K562 (cell line): ENCODE data around the gene NINL. TPM values are rescaled to one million over a fixed set of nuclear protein-coding genes. Genes with fewer than 3 reads are reported as not detected.

ENCODE experiments used
- E4F1 ChIP-seq: fragments of 250-450 bp; sonication (Bioruptor Pico); IDR thresholded peaks from 2 replicates; pipeline ENCODE4 v1.5.0; 2021; ENCODE audit warnings: mild to moderate bottlenecking, borderline replicate concordance
- MED1 ChIP-seq: sonication (generic); formaldehyde crosslinking; IDR thresholded peaks from 2 replicates; pipeline ENCODE4 v1.8.1; 2023; ENCODE audit warnings: missing genetic modification reagents, borderline replicate concordance
- MXD1 ChIP-seq: fragments of 250-450 bp; sonication (Bioruptor Pico); IDR thresholded peaks from 2 replicates; pipeline ENCODE4 v1.8.0; 2021; ENCODE audit warnings: borderline replicate concordance, mild to moderate bottlenecking, moderate library complexity; ENCODE audit not compliant: poor library complexity, severe bottlenecking
- NCOR1 ChIP-seq: fragments of 450-650 bp; IDR thresholded peaks from 2 replicates; pipeline ENCODE4 v1.6.1; 2016; ENCODE audit warnings: mild to moderate bottlenecking, moderate library complexity
- POLR2A ChIP-seq: fragments of 450-650 bp; conservative IDR thresholded peaks from 2 replicates; pipeline ENCODE4 v1.6.1; 2016
- RBM17 ChIP-seq: fragments of 200-400 bp; formaldehyde crosslinking; IDR thresholded peaks from 2 replicates; pipeline ENCODE4 v1.6.1; 2017; ENCODE audit warnings: low read depth, mild to moderate bottlenecking, low read length, borderline replicate concordance
- RNF219 ChIP-seq: fragments of 250-450 bp; sonication (Bioruptor Pico); IDR thresholded peaks from 2 replicates; pipeline ENCODE4 v1.5.0; 2022; ENCODE audit warnings: mild to moderate bottlenecking
- TCF7L2 ChIP-seq: fragments of 150-350 bp; IDR thresholded peaks from 2 replicates; pipeline ENCODE4 v1.6.1; 2016; ENCODE audit warnings: low read depth, mild to moderate bottlenecking, low read length, moderate library complexity
- TSC22D4 ChIP-seq: fragments of 450-650 bp; IDR thresholded peaks from 2 replicates; pipeline ENCODE4 v1.6.1; 2016; ENCODE audit warnings: missing genetic modification characterization, missing biosample characterization, control low read depth
- XRCC4 ChIP-seq: IDR thresholded peaks from one replicate; pipeline ENCODE4 v1.6.1; 2011; ENCODE audit not compliant: insufficient read depth, insufficient read length; ENCODE audit errors: extremely low read depth
- ZBTB1 ChIP-seq: sonication (generic); formaldehyde crosslinking; IDR thresholded peaks from 2 replicates; pipeline ENCODE4 v1.8.1; 2023; ENCODE audit warnings: missing genetic modification reagents, low read depth, mild to moderate bottlenecking, borderline replicate concordance
- ZBTB17 ChIP-seq: fragments of 450-650 bp; formaldehyde crosslinking; IDR thresholded peaks from 2 replicates; pipeline ENCODE4 v1.4.0; 2020; ENCODE audit warnings: mild to moderate bottlenecking
- polyA plus RNA-seq, 8 experiments: library from polyadenylated mRNA; depleted of rRNA in 4 of 8; stranded (reverse) in 5 of 8; unstranded in 3 of 8; fragments of >200 nt; fragmentation: Nextera tagmentation in 2 of 8; fragmentation: Illumina TruSeq in 1 of 8; extraction: Ambion mirVana in 2 of 8; extraction: Trizol in 1 of 8; gene quantifications; 2 replicates each; pipeline versions ENCODE4 v1.2.1 to v1.2.3, GENCODE V29; 2011 to 2014; ENCODE audit warnings: inconsistent platforms in 1 of 8, missing spikeins in 1 of 8
- small RNA-seq: library from RNA; depleted of rRNA; stranded (forward); fragments of <200 nt; gene quantifications from one replicate; pipeline ENCODE3, GENCODE V24; 2014
- total RNA-seq, 7 experiments: library from RNA; depleted of rRNA in 6 of 7; stranded (reverse); fragments of >200 nt in 6 of 7; fragmentation: Illumina TruSeq in 2 of 7; extraction: Trizol in 2 of 7; gene quantifications; 2 replicates each; pipeline versions ENCODE4 v1.2.1 to v1.2.3, GENCODE V29; 2011 to 2021; ENCODE audit warnings: low replicate concordance in 1 of 7

Gene NINL
- total and polyA plus RNA-seq, 9 of the 15 experiments (the other 6 are each of a cell fraction or from before 2014, with no cell fraction given), result 0.03 to 0.22 (median 0.05) TPM; not detected in 5

GRCh38 chr20:25407311-25408169 lies 177.8 kb downstream of the NINL start, which contains the start of gene GINS1 (continued):
- no peak for TF ChIP-seq RNF219 (CRISPR knock-in tag)
- no peak for TF ChIP-seq TSC22D4 (tag)
- no peak for TF ChIP-seq E4F1
- TF ChIP-seq TCF7L2, result no peak
- no peak for TF ChIP-seq ZBTB1 (CRISPR knock-in tag)
- no peak for TF ChIP-seq MED1 (CRISPR knock-in tag)
- TF ChIP-seq XRCC4, result no peak
- no peak for TF ChIP-seq RBM17
- TF ChIP-seq NCOR1, result no peak
- TF ChIP-seq ZBTB17 (CRISPR knock-in tag), result no peak
- no peak for TF ChIP-seq MXD1 (CRISPR knock-in tag)
- peak; percentile 89 for TF ChIP-seq POLR2A

Small RNAs within 50 kb of the gene (small RNA-seq; reads per million reads assigned to genes)
- not detected for gene RNU6ATAC17P

Other genes with a start within 250 kb of the NINL start
- gene ABHD12, start 194.7 kb downstream of the NINL start, total RNA-seq (2014; rRNA removed), result 9.1 and 11.5 TPM in 2 replicates
- 7.8 and 8.0 TPM in 2 replicates for gene ABHD12, start 194.7 kb downstream of the NINL start, total RNA-seq (2014; rRNA removed; fragmentation: Illumina TruSeq; extraction: Trizol)
- gene ABHD12, start 194.7 kb downstream of the NINL start, total RNA-seq (2015; rRNA removed; fragmentation: Illumina TruSeq; extraction: Trizol), result 10.6 TPM in 2 replicates
- 15.1 and 15.6 TPM in 2 replicates for gene ABHD12, start 194.7 kb downstream of the NINL start, total RNA-seq (2021)
- gene ABHD12, start 194.7 kb downstream of the NINL start, polyA plus RNA-seq (2011; rRNA removed), result 6.2 and 7.7 TPM in 2 replicates
- gene ABHD12, start 194.7 kb downstream of the NINL start, polyA plus RNA-seq (2014; fragmentation: Illumina TruSeq; extraction: Trizol), result 12.0 and 15.3 TPM in 2 replicates
- gene ABHD12, start 194.7 kb downstream of the NINL start, polyA plus RNA-seq (2014; fragmentation: Nextera tagmentation; extraction: Ambion mirVana), result 1 to 10 TPM in 1 of 2 experiments, under 1 TPM in 1; 0.65 to 1.2 TPM
- gene ABHD12, start 194.7 kb downstream of the NINL start, polyA plus RNA-seq (2014; rRNA removed), result 9.8 and 10.7 TPM in 2 replicates
- gene GINS1, start 177.9 kb downstream of the NINL start, total RNA-seq (2014; rRNA removed), result 19.5 and 20.9 TPM in 2 replicates
- gene GINS1, start 177.9 kb downstream of the NINL start, total RNA-seq (2014; rRNA removed; fragmentation: Illumina TruSeq; extraction: Trizol), result 26.9 and 29.7 TPM in 2 replicates
- gene GINS1, start 177.9 kb downstream of the NINL start, total RNA-seq (2015; rRNA removed; fragmentation: Illumina TruSeq; extraction: Trizol), result 23.5 and 24.1 TPM in 2 replicates
- gene GINS1, start 177.9 kb downstream of the NINL start, total RNA-seq (2021), result 31.8 TPM in 2 replicates
- 19.0 and 27.3 TPM in 2 replicates for gene GINS1, start 177.9 kb downstream of the NINL start, polyA plus RNA-seq (2011; rRNA removed)
- 19.2 and 22.8 TPM in 2 replicates for gene GINS1, start 177.9 kb downstream of the NINL start, polyA plus RNA-seq (2014; fragmentation: Illumina TruSeq; extraction: Trizol)
- 10 to 100 TPM; 13.1 to 25.8 TPM for gene GINS1, start 177.9 kb downstream of the NINL start, polyA plus RNA-seq (2014; fragmentation: Nextera tagmentation; extraction: Ambion mirVana)
- gene GINS1, start 177.9 kb downstream of the NINL start, polyA plus RNA-seq (2014; rRNA removed), result 21.1 and 26.6 TPM in 2 replicates
- 5.4 TPM in 2 replicates for gene NANP, start 38.5 kb upstream of the NINL start, total RNA-seq (2014; rRNA removed)
- 6.9 and 7.9 TPM in 2 replicates for gene NANP, start 38.5 kb upstream of the NINL start, total RNA-seq (2014; rRNA removed; fragmentation: Illumina TruSeq; extraction: Trizol)
- gene NANP, start 38.5 kb upstream of the NINL start, total RNA-seq (2015; rRNA removed; fragmentation: Illumina TruSeq; extraction: Trizol), result 5.7 and 6.3 TPM in 2 replicates
- 5.7 and 6.0 TPM in 2 replicates for gene NANP, start 38.5 kb upstream of the NINL start, total RNA-seq (2021)
- gene NANP, start 38.5 kb upstream of the NINL start, polyA plus RNA-seq (2011; rRNA removed), result 7.1 and 8.2 TPM in 2 replicates
- gene NANP, start 38.5 kb upstream of the NINL start, polyA plus RNA-seq (2014; fragmentation: Illumina TruSeq; extraction: Trizol), result 7.3 and 8.4 TPM in 2 replicates
- 1 to 10 TPM; 6.9 to 7.9 TPM for gene NANP, start 38.5 kb upstream of the NINL start, polyA plus RNA-seq (2014; fragmentation: Nextera tagmentation; extraction: Ambion mirVana)
- 5.4 and 7.5 TPM in 2 replicates for gene NANP, start 38.5 kb upstream of the NINL start, polyA plus RNA-seq (2014; rRNA removed)
- 2.6 and 3.0 TPM in 2 replicates for gene ZNF337, start 111.3 kb upstream of the NINL start, total RNA-seq (2014; rRNA removed)
- 4.4 and 4.7 TPM in 2 replicates for gene ZNF337, start 111.3 kb upstream of the NINL start, total RNA-seq (2014; rRNA removed; fragmentation: Illumina TruSeq; extraction: Trizol)
- gene ZNF337, start 111.3 kb upstream of the NINL start, total RNA-seq (2015; rRNA removed; fragmentation: Illumina TruSeq; extraction: Trizol), result 4.0 and 5.6 TPM in 2 replicates
- gene ZNF337, start 111.3 kb upstream of the NINL start, total RNA-seq (2021), result 2.8 and 3.5 TPM in 2 replicates
- 4.6 and 4.8 TPM in 2 replicates for gene ZNF337, start 111.3 kb upstream of the NINL start, polyA plus RNA-seq (2011; rRNA removed)
- 3.4 and 4.1 TPM in 2 replicates for gene ZNF337, start 111.3 kb upstream of the NINL start, polyA plus RNA-seq (2014; fragmentation: Illumina TruSeq; extraction: Trizol)
- 1 to 10 TPM in 1 of 2 experiments, under 1 TPM in 1; 0.25 to 2.3 TPM for gene ZNF337, start 111.3 kb upstream of the NINL start, polyA plus RNA-seq (2014; fragmentation: Nextera tagmentation; extraction: Ambion mirVana)
- 2.6 and 3.4 TPM in 2 replicates for gene ZNF337, start 111.3 kb upstream of the NINL start, polyA plus RNA-seq (2014; rRNA removed)